H1 (cell line): Measurements from ENCODE around the gene TNS3. TPM values are rescaled to one million over a fixed set of nuclear protein-coding genes. Genes with fewer than 3 reads are reported as not detected.

ENCODE experiments used
- ASH2L ChIP-seq: fragments of 200-600, 300-600 bp; sonication (generic); IDR thresholded peaks from one replicate; pipeline ENCODE4 v1.7.1; 2017; ENCODE audit warnings: low read length
- CEBPB ChIP-seq: IDR thresholded peaks from 2 replicates; pipeline ENCODE4 v1.6.1; 2012; ENCODE audit warnings: low read depth, low read length
- CTBP2 ChIP-seq: IDR thresholded peaks from 2 replicates; pipeline ENCODE4 v1.7.0; 2011; ENCODE audit warnings: borderline replicate concordance, mild to moderate bottlenecking, moderate library complexity, mixed read lengths, low read length; ENCODE audit not compliant: insufficient read depth, insufficient read length
- MAFK ChIP-seq: IDR thresholded peaks from 2 replicates; pipeline ENCODE4 v1.6.1; 2012; ENCODE audit warnings: low read depth, mild to moderate bottlenecking, improper control_type of control experiment, low read length
- MAX ChIP-seq: IDR thresholded peaks from 2 replicates; pipeline ENCODE4 v1.6.1; 2012; ENCODE audit warnings: inconsistent platforms
- SP4 ChIP-seq: IDR thresholded peaks from 2 replicates; pipeline ENCODE4 v1.6.1; 2012; ENCODE audit warnings: low read length, inconsistent platforms
- YY1 ChIP-seq: IDR thresholded peaks from 2 replicates; pipeline ENCODE4 v1.6.1; 2011; ENCODE audit warnings: low read depth, mild to moderate bottlenecking, low read length
- polyA plus RNA-seq, 7 experiments: library from polyadenylated mRNA; depleted of rRNA in 3 of 7; stranded (reverse) in 5 of 7; unstranded in 2 of 7; fragments of >200 nt in 5 of 7; fragments of 200-250 nt in 2 of 7; gene quantifications; 1 replicate in 5 of 7; 2 replicates in 1 of 7; 4 replicates in 1 of 7; pipeline versions ENCODE4 v1.2.1 to v1.2.3, GENCODE V29; 2011 to 2013; ENCODE audit warnings: missing spikeins in 2 of 7, mixed read lengths in 2 of 7
- total RNA-seq: library from RNA; stranded (reverse); fragmentation: NEBNext Ultra II Directional; extraction: Animal tissue kit (Norgen Biotek cat#: 25700); gene quantifications from 2 replicates; pipeline ENCODE4 v1.2.1, GENCODE V29; 2021
- TF ChIP-seq, protein P1 (sequence below): fragments of 300-600 bp; sonication (generic); IDR thresholded peaks from 2 replicates; pipeline ENCODE4 v1.7.1; 2012; ENCODE audit warnings: low read length, moderate library complexity, mild to moderate bottlenecking, inconsistent platforms; ENCODE audit not compliant: insufficient replicate concordance

Gene TNS3
- total and polyA plus RNA-seq, 2 of the 8 experiments (the other 6 are each of a cell fraction or from before 2014, with no cell fraction given): 11.9 to 24.2 TPM

DNA sequence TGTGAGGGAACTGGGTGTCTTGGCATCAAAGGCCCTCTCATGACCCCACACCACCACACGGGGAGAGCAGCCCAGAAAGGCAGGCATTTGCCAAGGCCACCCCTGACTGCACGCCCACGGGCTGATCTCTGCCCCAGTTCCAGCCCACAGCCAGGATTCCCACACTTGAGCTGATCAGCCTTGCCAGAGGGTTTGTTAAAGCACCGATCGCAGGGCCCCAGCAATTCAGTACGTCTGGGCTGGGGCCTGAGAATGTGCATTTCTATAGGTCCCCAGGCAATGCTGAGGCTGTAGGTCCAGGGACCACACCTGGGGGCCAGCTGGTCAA lies 103.9 kb downstream of the TNS3 start (continued):
- TF ChIP-seq, protein P1, sequence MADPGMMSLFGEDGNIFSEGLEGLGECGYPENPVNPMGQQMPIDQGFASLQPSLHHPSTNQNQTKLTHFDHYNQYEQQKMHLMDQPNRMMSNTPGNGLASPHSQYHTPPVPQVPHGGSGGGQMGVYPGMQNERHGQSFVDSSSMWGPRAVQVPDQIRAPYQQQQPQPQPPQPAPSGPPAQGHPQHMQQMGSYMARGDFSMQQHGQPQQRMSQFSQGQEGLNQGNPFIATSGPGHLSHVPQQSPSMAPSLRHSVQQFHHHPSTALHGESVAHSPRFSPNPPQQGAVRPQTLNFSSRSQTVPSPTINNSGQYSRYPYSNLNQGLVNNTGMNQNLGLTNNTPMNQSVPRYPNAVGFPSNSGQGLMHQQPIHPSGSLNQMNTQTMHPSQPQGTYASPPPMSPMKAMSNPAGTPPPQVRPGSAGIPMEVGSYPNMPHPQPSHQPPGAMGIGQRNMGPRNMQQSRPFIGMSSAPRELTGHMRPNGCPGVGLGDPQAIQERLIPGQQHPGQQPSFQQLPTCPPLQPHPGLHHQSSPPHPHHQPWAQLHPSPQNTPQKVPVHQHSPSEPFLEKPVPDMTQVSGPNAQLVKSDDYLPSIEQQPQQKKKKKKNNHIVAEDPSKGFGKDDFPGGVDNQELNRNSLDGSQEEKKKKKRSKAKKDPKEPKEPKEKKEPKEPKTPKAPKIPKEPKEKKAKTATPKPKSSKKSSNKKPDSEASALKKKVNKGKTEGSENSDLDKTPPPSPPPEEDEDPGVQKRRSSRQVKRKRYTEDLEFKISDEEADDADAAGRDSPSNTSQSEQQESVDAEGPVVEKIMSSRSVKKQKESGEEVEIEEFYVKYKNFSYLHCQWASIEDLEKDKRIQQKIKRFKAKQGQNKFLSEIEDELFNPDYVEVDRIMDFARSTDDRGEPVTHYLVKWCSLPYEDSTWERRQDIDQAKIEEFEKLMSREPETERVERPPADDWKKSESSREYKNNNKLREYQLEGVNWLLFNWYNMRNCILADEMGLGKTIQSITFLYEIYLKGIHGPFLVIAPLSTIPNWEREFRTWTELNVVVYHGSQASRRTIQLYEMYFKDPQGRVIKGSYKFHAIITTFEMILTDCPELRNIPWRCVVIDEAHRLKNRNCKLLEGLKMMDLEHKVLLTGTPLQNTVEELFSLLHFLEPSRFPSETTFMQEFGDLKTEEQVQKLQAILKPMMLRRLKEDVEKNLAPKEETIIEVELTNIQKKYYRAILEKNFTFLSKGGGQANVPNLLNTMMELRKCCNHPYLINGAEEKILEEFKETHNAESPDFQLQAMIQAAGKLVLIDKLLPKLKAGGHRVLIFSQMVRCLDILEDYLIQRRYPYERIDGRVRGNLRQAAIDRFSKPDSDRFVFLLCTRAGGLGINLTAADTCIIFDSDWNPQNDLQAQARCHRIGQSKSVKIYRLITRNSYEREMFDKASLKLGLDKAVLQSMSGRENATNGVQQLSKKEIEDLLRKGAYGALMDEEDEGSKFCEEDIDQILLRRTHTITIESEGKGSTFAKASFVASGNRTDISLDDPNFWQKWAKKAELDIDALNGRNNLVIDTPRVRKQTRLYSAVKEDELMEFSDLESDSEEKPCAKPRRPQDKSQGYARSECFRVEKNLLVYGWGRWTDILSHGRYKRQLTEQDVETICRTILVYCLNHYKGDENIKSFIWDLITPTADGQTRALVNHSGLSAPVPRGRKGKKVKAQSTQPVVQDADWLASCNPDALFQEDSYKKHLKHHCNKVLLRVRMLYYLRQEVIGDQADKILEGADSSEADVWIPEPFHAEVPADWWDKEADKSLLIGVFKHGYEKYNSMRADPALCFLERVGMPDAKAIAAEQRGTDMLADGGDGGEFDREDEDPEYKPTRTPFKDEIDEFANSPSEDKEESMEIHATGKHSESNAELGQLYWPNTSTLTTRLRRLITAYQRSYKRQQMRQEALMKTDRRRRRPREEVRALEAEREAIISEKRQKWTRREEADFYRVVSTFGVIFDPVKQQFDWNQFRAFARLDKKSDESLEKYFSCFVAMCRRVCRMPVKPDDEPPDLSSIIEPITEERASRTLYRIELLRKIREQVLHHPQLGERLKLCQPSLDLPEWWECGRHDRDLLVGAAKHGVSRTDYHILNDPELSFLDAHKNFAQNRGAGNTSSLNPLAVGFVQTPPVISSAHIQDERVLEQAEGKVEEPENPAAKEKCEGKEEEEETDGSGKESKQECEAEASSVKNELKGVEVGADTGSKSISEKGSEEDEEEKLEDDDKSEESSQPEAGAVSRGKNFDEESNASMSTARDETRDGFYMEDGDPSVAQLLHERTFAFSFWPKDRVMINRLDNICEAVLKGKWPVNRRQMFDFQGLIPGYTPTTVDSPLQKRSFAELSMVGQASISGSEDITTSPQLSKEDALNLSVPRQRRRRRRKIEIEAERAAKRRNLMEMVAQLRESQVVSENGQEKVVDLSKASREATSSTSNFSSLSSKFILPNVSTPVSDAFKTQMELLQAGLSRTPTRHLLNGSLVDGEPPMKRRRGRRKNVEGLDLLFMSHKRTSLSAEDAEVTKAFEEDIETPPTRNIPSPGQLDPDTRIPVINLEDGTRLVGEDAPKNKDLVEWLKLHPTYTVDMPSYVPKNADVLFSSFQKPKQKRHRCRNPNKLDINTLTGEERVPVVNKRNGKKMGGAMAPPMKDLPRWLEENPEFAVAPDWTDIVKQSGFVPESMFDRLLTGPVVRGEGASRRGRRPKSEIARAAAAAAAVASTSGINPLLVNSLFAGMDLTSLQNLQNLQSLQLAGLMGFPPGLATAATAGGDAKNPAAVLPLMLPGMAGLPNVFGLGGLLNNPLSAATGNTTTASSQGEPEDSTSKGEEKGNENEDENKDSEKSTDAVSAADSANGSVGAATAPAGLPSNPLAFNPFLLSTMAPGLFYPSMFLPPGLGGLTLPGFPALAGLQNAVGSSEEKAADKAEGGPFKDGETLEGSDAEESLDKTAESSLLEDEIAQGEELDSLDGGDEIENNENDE: no peak
- no peak for TF ChIP-seq SP4
- no peak for TF ChIP-seq ASH2L
- no peak for TF ChIP-seq CEBPB
- no peak for TF ChIP-seq MAFK
- TF ChIP-seq CTBP2: no peak
- TF ChIP-seq MAX: no peak
- TF ChIP-seq YY1: no peak
- TF ChIP-seq, all 59 proteins: peak for 0
